GM18873 (cell line): ENCODE results near the gene LRRN3.

Experiments used
- ATAC-seq: cut with Tn5 transposase; IDR thresholded peaks from one replicate; pipeline ENCODE4 v1.9.1; 2021; ENCODE audit warnings: mild to moderate bottlenecking, moderate library complexity, moderate number of reproducible peaks; ENCODE audit not compliant: unreplicated experiment, low FRiP score

LRRN3 gene

DNA sequence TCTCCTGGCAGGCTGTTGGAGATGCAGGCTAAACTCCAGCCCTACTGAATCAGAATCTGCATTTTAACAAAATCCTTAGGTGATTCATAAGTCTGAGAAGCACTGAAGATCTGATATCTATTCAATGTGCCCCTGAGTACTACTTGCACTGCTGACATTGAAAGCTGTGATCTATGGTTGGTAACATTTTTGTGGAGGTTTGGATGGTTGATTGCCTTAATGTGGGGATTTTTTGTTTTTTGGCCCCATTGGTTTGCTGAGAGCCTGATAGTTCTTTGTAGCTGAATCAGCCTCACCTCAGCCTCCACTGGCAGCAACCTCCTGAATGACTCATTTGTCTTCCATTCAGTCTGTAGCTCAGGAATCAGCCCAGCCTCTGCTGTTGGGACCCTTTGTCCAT lies 14.7 kb upstream of the LRRN3 start:
- no peak for ATAC-seq

DNA sequence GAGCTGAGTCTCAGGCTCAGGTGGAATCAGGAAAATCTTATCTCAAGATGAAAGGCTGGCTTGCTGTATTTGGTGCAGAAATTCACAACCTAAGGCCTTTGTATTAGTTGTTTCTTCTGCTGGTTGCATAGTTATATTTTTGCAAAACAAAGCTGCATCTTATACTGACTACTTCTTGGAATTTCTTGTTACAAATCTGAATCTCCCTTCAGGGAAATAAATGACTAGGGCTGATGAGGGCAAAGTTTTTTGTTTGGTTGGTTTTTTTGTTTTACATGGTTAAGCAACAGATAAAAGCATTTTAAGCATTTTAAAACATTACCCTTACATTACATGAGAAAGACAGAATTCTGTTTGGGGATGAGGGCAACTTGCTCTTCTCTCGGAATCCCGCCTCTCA lies 13.9 kb upstream of the LRRN3 start:
- no peak for ATAC-seq

DNA sequence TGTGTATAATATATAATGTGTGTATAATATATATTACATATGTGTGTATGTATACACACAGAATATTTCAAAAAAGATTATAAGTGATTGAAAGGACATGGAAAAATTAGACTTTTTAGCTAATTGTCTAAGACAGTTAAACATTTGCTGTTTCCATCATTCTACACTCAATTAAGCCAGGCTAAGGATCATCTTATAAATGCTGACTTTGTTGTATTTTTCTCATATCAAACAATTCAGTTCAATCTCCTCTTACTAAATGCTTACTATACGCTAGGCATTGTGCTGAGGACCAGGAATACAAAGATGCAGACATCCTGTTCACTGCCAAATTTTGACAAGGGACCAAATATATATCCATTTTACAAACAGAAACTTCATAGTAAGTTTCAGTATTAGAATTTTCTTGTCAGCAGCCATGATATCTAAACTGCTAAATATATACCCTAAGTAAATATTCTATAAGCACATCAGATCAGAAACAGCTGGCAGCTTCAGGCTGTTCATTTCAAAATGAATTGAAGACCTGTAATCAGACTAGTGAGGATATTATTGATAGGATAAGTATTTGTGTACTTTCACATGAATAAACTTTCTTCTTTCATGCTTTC lies 10.3 kb upstream of the LRRN3 start:
- ATAC-seq: no peak

DNA sequence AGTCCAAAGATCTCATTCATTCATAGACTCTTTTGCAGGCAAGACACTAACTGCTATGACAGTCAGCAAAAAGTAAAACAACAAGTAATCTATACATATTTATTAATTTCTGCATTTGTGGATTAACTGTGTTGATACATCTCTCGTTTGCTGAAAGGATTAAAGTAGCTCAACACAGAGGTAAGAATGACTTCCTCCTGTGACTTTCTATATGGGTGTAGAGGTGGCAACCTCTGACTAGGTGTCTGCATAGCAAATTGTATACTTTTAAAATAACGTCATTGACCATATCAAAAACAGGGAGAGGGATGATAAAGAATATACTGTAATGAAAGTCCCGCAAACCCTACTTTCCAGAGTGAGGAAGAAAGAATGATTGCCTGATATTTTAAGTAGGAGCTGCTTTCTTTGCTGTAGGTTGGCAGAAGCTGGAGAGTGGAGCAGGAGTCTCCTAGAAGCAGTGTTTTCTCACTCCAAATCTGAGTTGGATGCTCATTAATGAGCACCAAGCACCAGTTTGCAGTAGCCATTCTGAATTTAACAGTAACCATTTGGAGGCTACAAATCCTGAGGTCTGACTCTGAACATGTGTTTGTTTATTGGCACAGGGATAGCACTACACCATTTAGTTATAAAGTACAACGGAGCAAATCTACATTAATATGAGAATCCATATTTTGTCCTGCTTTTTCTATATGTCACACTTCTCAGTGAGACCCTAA lies 9.2 kb upstream of the LRRN3 start:
- ATAC-seq: no peak

DNA sequence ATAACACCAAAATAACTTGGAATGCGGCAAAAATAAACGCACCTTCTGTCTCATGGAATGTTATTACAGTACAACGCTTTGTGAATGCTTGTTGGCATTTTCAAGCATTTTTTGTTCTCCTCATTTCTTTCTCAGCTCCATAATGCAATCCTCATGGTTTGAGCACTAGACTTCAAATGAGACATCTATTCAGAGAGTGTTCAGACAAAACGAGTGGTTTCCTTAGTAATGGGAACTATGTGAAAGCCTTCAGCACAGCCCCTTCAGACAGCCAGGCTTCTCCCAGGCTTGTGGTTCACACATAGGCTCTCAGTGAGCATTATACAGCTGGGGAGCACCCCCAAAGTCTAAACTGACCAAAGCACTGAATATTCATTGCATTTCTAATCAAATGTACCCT lies 8.6 kb upstream of the LRRN3 start:
- ATAC-seq: no peak

DNA sequence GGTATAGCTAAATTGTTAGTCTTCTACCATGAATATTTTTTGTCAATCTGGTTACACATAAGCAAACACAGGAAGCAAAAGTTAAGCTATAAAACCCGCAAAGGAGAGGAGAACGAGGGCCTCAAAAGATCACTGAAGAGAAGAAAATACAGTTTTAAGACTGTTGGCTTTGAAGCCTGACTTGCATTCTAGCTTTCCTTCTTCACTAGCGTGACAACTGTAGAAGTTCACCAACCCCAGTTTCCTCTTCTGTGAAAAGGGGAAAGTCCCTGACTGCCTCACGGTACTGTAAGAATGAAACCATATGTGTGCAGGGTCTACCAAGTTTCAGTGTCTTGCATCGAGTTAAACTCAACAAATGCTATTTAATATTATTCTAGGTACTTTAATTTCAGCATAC lies 7.5 kb upstream of the LRRN3 start:
- peak; percentile 99 for ATAC-seq

DNA sequence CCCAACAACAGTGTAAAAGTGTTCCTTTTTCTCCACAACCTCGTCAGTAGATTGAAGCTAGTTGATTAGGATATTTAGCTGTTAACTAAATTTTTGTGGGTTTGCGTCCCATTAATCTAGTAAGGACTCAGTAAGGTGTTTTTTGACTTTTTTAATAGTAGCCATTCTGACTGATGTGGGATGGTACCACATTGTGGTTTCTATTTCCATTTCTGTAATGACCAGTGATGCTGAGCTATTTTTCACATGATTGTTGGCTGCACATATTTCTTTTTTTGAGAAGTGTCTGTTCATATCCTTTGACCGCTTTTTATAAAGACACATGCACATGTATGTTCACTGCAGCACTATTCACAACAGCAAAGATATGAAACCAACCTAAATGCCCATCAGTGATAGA lies 5.6 kb upstream of the LRRN3 start:
- no peak for ATAC-seq

DNA sequence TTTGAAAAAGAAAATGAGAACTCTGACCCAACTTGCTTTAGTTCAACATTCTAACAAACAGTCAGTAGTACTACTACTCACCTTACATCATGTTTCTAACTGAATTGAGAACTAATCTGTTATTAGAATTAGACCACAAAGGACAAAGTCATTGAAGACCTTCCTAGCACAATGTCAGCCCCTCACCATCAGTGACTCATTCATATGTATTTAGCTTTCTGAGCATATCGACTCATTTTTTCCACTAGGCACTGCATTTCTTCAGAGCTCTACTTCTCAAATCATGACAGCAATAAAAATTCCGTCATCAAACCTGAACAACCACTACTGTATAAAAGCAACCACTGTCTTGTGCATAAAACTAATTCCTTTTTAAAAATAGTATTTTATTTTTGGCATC lies 4.4 kb upstream of the LRRN3 start:
- no peak for ATAC-seq

DNA sequence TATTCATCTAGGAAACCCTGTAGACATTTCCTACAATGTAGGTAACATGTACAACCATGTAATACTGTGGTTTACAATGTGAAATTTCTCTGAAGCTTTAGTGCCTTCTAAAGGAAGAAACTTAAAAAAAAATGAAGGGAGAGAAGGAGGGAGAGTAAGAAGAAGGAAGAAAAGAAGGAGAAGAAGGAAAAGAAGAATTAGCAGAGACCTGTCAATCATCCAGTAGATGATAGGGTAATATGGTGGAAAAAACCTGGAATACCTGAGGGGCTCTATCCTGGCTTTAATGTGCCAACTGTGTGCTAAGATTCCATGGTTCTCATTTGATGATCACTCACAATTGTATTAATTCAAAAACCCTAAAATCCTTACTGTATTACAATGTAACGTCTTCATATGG lies 2.6 kb upstream of the LRRN3 start:
- ATAC-seq: no peak

DNA sequence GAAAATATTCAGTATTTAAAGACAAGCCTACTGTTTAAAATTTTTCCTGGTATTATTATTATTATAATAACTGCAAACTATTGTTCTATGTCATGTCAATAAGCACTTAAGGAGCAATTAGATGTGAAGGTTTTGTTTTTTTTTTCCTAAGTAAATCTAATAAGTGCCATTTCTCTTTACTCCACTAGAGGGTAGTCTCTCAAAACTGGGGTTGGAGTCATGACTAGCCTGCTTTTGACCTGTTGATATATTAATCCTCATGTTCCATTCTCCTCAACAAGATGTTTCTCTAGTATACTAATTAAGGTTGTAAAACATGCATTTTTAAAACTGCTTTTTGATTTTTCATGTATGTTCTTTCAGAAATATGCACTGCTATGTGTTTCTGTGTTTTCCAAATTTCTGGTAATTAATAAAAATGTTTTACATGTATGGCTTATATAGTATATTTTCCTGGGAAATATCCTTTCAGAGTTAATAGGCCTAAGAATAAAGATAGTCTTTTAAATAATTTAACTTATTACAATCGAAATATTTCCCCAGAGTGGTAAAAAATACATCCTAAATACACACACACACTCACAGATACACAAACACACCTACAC lies 1.0 kb upstream of the LRRN3 start:
- ATAC-seq: no peak

DNA sequence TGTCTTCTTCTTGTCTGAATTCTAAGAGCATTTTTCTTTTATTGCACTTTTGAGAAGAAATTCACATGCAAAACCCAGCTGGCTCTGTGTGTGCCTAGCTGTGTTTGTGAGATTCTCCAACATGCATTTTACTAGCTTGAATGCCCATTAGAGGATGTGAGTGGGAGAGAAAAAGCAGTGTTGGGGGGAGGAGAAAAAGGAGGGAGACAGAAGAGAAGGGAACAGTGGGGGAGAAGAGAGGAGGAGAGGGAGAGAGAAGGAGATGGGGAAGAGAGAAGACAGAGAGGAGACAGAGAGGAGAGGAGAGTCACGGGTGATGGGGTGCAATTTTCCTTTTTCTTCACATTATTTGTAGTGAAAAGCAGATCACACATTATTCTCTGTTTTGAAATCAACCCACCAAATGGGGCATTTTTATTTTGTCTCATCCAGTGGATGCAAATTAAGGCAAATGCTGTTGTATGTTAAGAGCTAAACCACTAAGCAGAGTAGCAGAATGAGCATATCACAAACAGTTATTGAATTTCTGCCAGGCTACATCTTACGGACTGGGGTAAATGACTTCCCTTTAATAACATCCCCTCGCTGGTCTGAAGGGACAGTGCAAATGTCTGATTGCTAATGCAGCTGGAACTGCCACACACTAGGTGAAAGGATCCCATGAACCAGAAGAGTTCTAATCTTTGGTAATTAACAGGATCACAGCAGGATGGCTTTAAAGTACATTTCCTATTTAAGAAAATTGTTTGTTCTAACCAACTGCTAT lies 849 bp downstream of the LRRN3 start:
- no peak for ATAC-seq

DNA sequence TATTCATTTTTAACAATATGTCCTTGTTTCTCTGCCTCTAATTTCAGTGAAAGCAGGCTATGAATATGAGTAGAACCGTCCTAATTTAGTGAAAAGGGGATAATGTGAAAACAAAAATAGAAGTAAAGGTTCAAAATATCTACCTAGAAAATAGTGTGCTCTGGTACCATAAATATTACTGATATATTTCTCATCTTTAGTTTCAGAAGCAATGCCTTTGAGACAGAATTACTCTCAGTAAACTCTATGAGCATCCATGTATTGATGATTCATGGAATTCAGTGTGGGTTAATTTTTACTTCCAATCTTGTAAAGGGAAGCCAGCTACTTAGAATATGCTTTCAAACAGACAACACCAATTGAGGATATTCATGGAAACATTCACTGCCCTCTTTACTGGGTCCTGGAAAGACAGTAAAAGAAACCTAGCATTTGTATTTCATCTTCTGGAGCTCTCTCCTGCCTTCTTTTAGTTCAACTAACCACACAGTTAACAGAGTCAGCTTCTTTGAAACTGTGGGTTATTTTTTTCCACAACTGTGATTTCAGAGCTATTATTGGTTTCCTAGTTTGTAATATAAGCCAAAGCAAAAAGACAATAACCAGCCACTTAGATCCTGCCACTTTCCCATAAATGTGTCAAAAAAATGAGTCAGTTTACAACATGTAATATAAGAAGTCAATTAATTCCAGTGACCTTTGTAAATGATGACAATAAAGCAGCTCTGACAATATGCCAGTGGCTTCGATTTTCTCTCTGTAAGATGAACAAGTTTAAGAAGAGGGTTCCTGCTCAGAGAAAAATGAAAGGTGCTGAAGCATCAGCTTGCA lies 1.7 kb downstream of the LRRN3 start:
- ATAC-seq: peak; percentile 52

DNA sequence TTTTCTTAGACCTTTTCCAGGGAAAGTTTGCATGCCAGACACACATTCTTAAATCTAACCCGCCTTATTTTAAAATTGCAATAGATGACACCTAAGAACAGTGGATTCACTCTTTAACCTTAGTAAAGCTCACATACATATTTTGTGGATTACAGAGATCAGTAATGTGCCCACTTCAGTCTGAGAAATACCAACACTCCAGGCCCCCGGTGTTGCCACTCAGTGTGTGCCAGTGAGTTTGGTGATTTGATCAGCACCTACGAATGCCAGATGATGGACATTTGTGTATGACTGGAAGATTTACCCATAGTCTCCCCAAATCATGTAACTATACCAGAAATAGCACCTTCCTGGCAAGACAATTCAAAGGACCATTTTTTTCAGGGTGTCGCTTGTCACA lies 2.6 kb downstream of the LRRN3 start:
- no peak for ATAC-seq

DNA sequence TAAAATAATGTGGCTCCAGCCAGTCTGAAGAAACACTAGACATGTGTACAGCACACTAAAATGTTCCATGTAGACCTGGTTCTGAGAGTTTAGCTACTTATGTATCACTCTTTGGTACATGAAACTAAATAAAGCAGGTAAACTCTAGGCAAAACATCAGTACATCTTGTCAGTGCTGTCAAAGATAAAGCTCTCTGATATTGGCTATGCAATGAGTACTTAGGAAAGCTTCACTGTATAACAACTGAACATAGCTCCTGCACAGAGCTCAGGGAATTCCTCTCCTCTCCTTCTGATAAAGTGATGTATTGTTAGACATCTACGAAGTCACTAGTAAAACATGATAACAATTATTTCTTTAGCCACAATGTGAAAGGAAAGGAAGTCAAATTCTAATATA lies 3.5 kb downstream of the LRRN3 start:
- ATAC-seq: no peak

DNA sequence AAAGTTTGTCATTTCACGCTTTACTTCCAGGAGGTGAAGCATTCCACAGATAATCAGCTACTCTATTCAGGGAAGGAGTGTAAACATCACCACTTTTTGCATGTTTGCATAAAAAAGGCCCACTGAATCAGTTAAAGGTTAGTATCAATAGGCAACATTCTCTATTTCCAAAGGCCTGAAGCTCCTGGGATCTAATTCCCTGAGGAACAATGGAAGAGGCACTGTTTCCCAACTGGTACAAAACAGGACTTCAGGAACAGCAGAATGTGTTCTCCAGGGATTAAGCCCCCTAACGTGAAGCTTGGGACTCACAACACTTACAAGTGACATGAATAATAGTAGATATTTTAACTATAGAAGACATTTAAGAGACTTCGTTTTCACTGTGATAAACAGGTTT lies 6.1 kb downstream of the LRRN3 start:
- no peak for ATAC-seq

DNA sequence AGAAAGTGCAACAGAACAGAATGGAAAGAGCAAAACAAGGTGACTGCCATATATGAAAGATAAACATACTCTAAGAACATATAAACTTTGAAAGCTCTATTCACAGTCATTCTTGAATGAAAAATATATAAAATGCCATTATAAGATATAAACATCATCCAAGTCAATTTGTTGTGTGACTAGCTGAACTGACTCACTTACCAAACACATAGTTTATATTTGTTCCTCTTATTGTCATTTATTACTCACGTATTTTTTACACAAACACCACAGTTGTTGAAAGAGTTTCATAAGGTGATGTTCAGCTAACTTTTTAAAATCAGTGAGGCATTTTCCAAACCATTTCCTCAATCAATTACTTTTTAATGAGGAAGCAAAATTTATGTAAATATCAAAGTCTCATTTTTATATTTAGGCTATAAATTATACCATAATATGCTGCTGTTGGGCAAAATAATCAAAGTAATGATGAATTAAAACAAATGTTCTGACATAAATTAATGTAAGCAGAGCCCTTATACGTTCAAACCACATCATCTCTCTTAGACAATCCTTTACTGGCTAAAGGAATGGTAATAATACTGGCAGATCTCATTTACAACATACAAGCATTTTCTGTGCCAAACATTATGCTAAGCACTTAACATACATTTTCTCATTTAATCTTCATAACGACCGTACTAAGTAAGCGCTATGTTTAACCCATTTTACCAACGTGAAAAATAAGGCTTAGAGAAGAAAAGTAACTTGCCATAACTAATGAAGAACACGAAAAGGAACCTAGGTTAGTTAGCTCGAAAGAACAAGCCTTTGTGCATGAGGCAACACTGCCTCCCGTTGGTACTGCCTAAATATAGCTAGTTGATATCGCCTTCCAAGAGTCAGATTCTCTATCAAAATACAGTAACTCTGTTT lies 7.3 kb downstream of the LRRN3 start:
- peak; percentile 84 for ATAC-seq

DNA sequence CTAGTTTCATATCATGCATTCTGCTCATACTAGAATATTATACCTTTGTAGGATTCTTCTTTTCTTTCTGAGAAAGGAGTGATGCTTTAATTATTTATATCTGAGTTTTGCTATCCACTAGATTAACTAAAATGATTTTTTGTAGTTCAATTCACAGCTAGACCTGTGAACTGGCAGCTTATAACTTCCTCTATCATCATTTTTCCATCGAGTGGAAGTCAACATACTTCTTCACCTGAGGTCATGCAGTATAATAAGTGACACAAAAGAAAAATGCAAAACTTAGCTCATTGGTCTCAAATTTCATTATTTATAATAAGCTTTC lies 8.0 kb downstream of the LRRN3 start:
- no peak for ATAC-seq

DNA sequence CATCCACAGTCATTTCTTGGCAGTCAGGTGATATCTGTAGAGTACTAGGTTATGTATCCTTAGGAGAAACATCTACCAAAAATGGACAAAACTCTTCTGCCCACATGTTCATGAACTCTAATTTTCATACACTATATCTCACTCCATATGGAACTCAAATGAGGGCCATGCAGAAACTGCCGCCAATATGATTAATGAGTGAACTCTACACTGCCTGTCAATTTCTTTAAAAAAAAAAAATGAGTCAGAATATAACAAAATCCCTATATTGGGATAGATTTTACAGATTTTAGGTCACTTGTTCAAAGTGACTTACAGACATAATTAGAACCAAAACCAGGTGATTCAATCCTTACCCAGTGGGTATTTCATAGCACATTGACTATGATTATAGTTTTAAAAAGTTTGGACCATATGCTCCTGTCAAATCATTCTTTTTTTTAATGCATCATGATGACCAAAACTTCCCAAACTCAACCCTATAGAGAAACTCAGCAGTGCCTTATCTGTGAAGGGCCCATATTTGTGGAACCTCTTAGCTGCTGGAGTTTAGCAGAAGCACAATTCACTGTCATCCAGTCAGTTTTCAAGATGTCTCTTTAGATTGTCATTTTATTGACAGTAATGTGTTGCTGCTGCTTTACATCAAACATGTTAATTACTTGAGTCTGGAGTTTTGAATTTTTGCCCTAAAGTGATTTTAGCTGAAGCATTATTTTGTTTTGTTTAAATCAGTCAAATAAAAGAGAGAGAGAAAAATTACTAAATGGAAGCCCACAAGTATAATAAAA lies 11.1 kb downstream of the LRRN3 start:
- ATAC-seq: no peak

DNA sequence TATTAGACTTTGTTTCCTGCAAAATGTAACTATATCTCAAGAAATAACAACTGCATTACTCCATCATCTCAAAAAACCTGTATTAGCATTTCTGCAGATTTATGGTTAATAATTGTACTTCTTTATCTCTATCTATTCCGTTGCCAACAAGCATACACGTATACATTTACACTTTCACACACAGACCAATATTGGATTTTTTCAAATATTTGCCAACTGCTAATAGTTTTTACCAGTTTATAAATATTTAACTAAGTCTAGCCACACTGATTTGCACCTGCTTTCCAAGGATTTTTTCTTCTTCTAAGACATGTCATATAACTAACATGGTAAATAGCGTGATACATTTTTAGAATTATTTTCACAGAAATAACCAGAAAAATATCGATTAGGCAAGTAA lies 12.2 kb downstream of the LRRN3 start:
- ATAC-seq: no peak
